ENCODE data around the gene YBEY. TPM values are rescaled to one million over a fixed set of nuclear protein-coding genes. Genes with fewer than 3 reads are reported as not detected.

Gene YBEY
- total RNA-seq, 2 experiments from 2014 or later, result 14.4 to 14.8 TPM

DNA sequence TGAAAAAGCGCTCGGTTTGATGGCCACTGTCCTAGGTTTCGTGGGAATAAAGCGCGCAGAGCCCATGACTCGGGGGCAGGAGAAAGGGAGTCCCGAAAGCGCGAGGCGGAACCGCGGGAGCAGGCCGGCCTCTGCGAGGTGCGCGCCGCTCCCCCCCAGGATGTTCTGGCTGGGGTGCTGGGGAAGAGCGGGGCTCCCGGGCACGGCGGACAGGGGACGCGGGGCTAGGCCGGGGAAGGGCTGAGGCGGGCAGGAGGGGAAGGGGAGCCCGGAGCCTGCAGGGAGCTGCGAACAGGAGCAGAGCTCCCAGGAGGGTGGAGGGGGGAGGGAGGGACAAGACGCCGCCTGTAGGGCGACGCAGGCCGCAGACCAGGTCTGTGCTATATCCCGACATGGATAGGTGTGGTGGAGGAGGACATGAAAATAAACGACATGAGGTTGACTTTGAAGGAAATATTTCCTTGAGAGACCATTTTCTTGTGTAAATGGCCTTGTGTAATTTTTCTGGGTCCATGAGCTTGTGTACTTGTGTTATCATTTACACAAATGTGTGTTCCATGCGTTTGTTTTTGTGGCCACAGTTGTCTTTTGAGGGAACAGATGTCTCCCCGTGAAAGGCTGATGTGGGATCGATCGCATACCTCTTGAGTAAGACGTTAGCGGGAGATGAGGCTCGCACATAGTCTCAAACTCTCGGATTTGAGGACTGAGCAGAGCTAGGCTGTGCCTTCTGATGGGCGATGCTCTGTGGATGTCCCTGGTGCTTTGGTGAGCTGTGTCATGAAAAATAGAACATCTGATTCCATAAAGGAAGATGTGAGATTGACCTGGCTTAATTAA, 39.2 kb downstream of the YBEY start:
- CTCF ChIA-PET, result interaction anchor here (0.8 to 1.7 kb wide), 6 partner anchors 28 to 182 kb away, joined by 3 to 8 read pairs (median 3); partner anchors contain the start of genes MCM3AP and YBEY
- intact Hi-C loops (cut with micrococcal nuclease), result loop anchor here (2.0 kb wide), 2 partner anchors 96 to 182 kb away; partner anchors contain the start of gene LSS
- Mint-ChIP-seq H3K27me3 (no peaks in the 10 kb centered on the region), H3K36me3 (peaks cover 44% of the 10 kb centered on the region), H3K4me1 (ENCODE audit: low read depth) (peaks cover 29% of the 10 kb centered on the region), H3K9me3 (no peaks in the 10 kb centered on the region), H3K27ac (peak overlapping the region; percentile 74), H3K4me3 (peak overlapping the region; percentile 84)
- POLR2A ChIA-PET, result interaction anchor here (1.1 kb wide), 1 partner anchor 30 kb away, joined by 3 read pairs; no protein-coding TSS in a partner anchor
- DNase-seq, result peak; percentile 61

- CTCF ChIA-PET, result interaction anchor here (0.9 to 1.7 kb wide), 4 partner anchors 29 to 183 kb away, joined by 3 to 8 read pairs (median 4); partner anchors contain the start of genes MCM3AP and YBEY
- H3K36me3 Mint-ChIP-seq, result peaks cover 39% of the 10 kb centered on the region
- H3K27ac Mint-ChIP-seq, result no peak overlapping the region
- H3K4me3 Mint-ChIP-seq, result no peak overlapping the region
- H3K4me1 Mint-ChIP-seq (ENCODE audit: low read depth), result peaks cover 21% of the 10 kb centered on the region
- POLR2A ChIA-PET, result interaction anchor here (1.1 kb wide), 1 partner anchor 31 kb away, joined by 3 read pairs; no protein-coding TSS in a partner anchor
- intact Hi-C loops (cut with micrococcal nuclease), result no loop called here
- DNase-seq, result no peak
- H3K27me3 Mint-ChIP-seq, result no peaks in the 10 kb centered on the region
- no peaks in the 10 kb centered on the region for H3K9me3 Mint-ChIP-seq
Observed at GRCh38 chr21:46326110-46326703, 40.1 kb downstream of the YBEY start.

DNA sequence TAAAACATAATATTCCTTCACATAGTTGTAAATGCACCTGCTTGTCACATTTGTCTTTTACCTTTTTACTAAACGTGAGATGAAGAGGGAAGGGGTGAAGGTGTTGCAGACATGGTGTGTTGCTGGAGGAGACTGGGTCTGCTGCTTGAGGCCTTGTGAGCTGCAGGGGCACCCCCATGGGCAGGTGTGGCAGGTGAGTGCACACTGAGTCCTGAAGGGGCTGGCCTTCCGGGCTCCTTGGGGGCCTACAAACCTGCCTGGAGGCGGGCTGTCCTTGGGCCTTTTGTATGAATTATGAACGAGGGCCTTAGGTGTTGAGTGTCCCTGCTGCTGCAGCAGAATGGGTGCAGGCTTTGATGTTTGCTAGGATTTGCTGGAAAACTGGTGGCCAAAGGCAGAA, 41.6 kb downstream of the YBEY start:
- peaks cover 26% of the 10 kb centered on the region for H3K36me3 Mint-ChIP-seq
- DNase-seq, result no peak
- no peak overlapping the region for H3K27ac Mint-ChIP-seq
- intact Hi-C loops (cut with micrococcal nuclease), result no loop called here
- no peaks in the 10 kb centered on the region for H3K27me3 Mint-ChIP-seq
- ChIA-PET CTCF (no interaction called here), POLR2A (no interaction called here)
- no peak overlapping the region for H3K4me3 Mint-ChIP-seq
- H3K9me3 Mint-ChIP-seq, result no peaks in the 10 kb centered on the region
- H3K4me1 Mint-ChIP-seq (ENCODE audit: low read depth), result peaks cover 11% of the 10 kb centered on the region

DNA sequence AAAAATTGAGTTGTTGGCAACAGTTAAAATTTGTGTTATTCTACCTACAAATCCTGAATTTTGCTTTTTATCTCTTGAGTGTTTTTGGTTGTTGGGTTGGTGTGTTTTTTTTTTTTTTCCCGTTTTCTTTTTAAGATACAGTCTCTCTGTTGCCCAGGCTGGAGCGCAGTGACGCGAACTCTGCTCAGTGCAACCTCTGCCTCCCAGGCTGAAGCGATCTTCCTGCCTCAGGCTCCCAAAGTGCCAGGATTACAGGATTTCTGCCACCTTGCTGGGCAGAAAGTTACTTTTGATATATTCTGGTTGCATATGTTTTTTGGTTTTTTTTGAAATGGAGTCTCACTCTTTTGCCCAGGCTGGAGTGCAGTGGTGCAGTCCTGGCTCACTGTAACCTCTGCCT, 42.0 kb downstream of the YBEY start:
- H3K9me3 Mint-ChIP-seq, result no peaks in the 10 kb centered on the region
- no peaks in the 10 kb centered on the region for H3K27me3 Mint-ChIP-seq
- ChIA-PET POLR2A (no interaction called here), CTCF (interaction anchor here (0.6 kb wide), 1 partner anchor 361 kb away, joined by 3 read pairs; no protein-coding TSS in a partner anchor)
- no peak overlapping the region for H3K4me3 Mint-ChIP-seq
- H3K4me1 Mint-ChIP-seq (ENCODE audit: low read depth), result peaks cover 11% of the 10 kb centered on the region
- intact Hi-C loops (cut with micrococcal nuclease), result no loop called here
- H3K27ac Mint-ChIP-seq, result no peak overlapping the region
- DNase-seq, result no peak
- H3K36me3 Mint-ChIP-seq, result peaks cover 22% of the 10 kb centered on the region

- H3K4me1 Mint-ChIP-seq (ENCODE audit: low read depth), result peaks cover 11% of the 10 kb centered on the region
- CTCF ChIA-PET, result no interaction called here
- DNase-seq, result no peak
- H3K4me3 Mint-ChIP-seq, result no peak overlapping the region
- peaks cover 19% of the 10 kb centered on the region for H3K36me3 Mint-ChIP-seq
- no peaks in the 10 kb centered on the region for H3K9me3 Mint-ChIP-seq
- H3K27me3 Mint-ChIP-seq, result no peaks in the 10 kb centered on the region
- intact Hi-C loops (cut with micrococcal nuclease), result no loop called here
- POLR2A ChIA-PET, result no interaction called here
- H3K27ac Mint-ChIP-seq, result no peak overlapping the region
Observed at GRCh38 chr21:46329796-46330195, 43.7 kb downstream of the YBEY start.

GRCh38 chr21:46334351-46335140, 48.4 kb downstream of the YBEY start:
- H3K27me3 Mint-ChIP-seq, result no peaks in the 10 kb centered on the region
- intact Hi-C loops (cut with micrococcal nuclease), result no loop called here
- H3K9me3 Mint-ChIP-seq, result no peaks in the 10 kb centered on the region
- DNase-seq, result no peak
- no peak overlapping the region for H3K27ac Mint-ChIP-seq
- H3K4me3 Mint-ChIP-seq, result no peak overlapping the region
- ChIA-PET POLR2A (no interaction called here), CTCF (no interaction called here)
- no peaks in the 10 kb centered on the region for H3K4me1 Mint-ChIP-seq (ENCODE audit: low read depth)
- H3K36me3 Mint-ChIP-seq, result peaks cover 32% of the 10 kb centered on the region

- no peak for DNase-seq
- peaks cover 38% of the 10 kb centered on the region for H3K36me3 Mint-ChIP-seq
- no peaks in the 10 kb centered on the region for H3K9me3 Mint-ChIP-seq
- intact Hi-C loops (cut with micrococcal nuclease), result no loop called here
- CTCF ChIA-PET, result no interaction called here
- POLR2A ChIA-PET, result no interaction called here
- H3K4me1 Mint-ChIP-seq (ENCODE audit: low read depth), result no peaks in the 10 kb centered on the region
- no peak overlapping the region for H3K4me3 Mint-ChIP-seq
- no peaks in the 10 kb centered on the region for H3K27me3 Mint-ChIP-seq
- no peak overlapping the region for H3K27ac Mint-ChIP-seq
Observed at GRCh38 chr21:46336603-46337002, 50.5 kb downstream of the YBEY start.

- no peak for DNase-seq
- Mint-ChIP-seq H3K9me3 (no peaks in the 10 kb centered on the region), H3K27ac (no peak overlapping the region), H3K27me3 (no peaks in the 10 kb centered on the region), H3K4me3 (no peak overlapping the region), H3K4me1 (ENCODE audit: low read depth) (no peaks in the 10 kb centered on the region), H3K36me3 (peaks cover 33% of the 10 kb centered on the region)
- POLR2A ChIA-PET, result no interaction called here
- intact Hi-C loops (cut with micrococcal nuclease), result no loop called here
- CTCF ChIA-PET, result no interaction called here
Observed at GRCh38 chr21:46340998-46341397, 54.9 kb downstream of the YBEY start.

DNA sequence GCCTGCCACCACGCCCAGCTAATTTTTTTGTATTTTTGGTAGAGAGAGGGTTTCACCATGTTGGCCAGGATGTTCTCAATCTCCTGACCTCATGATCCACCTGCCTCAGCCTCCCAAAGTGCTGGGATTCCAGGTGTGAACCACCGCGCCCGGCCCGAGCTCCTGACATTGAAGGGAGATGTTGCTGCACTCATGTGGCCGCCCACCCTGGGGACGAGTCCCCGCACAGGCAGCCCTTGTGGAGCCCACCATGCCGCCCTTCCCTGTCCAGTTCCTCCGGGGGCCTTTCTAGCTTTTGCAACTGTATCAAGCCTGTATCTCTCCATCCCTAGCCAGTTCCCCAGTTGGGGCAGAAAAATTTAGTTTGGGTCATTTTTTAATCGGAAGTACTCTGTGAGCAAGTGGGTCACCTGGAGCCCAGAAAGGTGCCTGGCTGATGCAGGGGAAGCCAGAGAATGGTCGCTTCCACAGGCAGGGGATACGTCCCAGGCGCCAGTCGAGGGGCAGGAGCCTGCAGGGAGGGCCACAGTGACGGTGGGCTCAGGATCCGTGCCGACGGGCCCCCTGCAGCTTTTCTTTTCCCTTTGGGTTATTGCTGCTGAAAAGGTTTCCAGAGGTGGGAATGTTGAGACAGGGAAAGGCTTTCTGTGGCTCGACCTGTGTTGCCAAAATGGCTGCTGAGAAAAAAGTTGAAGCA, 58.2 kb downstream of the YBEY start:
- Mint-ChIP-seq H3K27me3 (no peaks in the 10 kb centered on the region), H3K9me3 (no peaks in the 10 kb centered on the region), H3K4me3 (no peak overlapping the region), H3K27ac (no peak overlapping the region), H3K4me1 (ENCODE audit: low read depth) (no peaks in the 10 kb centered on the region), H3K36me3 (peaks cover 33% of the 10 kb centered on the region)
- POLR2A ChIA-PET, result no interaction called here
- no peak for DNase-seq
- intact Hi-C loops (cut with micrococcal nuclease), result no loop called here
- CTCF ChIA-PET, result no interaction called here

- no peak overlapping the region for H3K4me3 Mint-ChIP-seq
- ChIA-PET POLR2A (no interaction called here), CTCF (no interaction called here)
- no peak for DNase-seq
- H3K27ac Mint-ChIP-seq, result no peak overlapping the region
- no peaks in the 10 kb centered on the region for H3K27me3 Mint-ChIP-seq
- intact Hi-C loops (cut with micrococcal nuclease), result no loop called here
- H3K36me3 Mint-ChIP-seq, result peaks cover 30% of the 10 kb centered on the region
- no peaks in the 10 kb centered on the region for H3K9me3 Mint-ChIP-seq
- H3K4me1 Mint-ChIP-seq (ENCODE audit: low read depth), result no peaks in the 10 kb centered on the region
Observed at GRCh38 chr21:46345861-46346260, 59.7 kb downstream of the YBEY start.

- no peaks in the 10 kb centered on the region for H3K27me3 Mint-ChIP-seq
- no peak for DNase-seq
- no peaks in the 10 kb centered on the region for H3K4me1 Mint-ChIP-seq (ENCODE audit: low read depth)
- ChIA-PET POLR2A (no interaction called here), CTCF (no interaction called here)
- peaks cover 36% of the 10 kb centered on the region for H3K36me3 Mint-ChIP-seq
- intact Hi-C loops (cut with micrococcal nuclease), result no loop called here
- H3K27ac Mint-ChIP-seq, result no peak overlapping the region
- H3K9me3 Mint-ChIP-seq, result no peaks in the 10 kb centered on the region
- H3K4me3 Mint-ChIP-seq, result no peak overlapping the region
Observed at GRCh38 chr21:46346296-46347202, 60.4 kb downstream of the YBEY start.
